OCI-LY3 (cell line): ENCODE results near the gene RECK.

Experiments
- CTCF ChIP-seq: fragments of 200-600, 300-600 bp; sonication (generic); IDR thresholded peaks from 2 replicates; pipeline ENCODE4 v1.5.1; 2014; ENCODE audit warnings: antibody characterized with exemption, low read length, low read depth
- EZH2phosphoT487 ChIP-seq: fragments of 200-600 bp; shearing (Covaris generic); IDR thresholded peaks from 2 replicates; pipeline ENCODE4 v1.6.1; 2018; ENCODE audit warnings: antibody characterized with exemption, mixed run types, low read depth

GRCh38 chr9:36051317-36051716 lies 14.6 kb downstream of the RECK start:
- TF ChIP-seq EZH2phosphoT487, result no peak
- TF ChIP-seq CTCF, result no peak
